NCI-H1694 treated with DMSO at 0.1 percent for 48 hours (cell line): ENCODE data around the gene SMYD2.

Experiments used
- DNase-seq: peaks from one replicate; lab custom pipeline; 2025; lab: John Stamatoyannopoulos, UW

SMYD2 gene

DNA sequence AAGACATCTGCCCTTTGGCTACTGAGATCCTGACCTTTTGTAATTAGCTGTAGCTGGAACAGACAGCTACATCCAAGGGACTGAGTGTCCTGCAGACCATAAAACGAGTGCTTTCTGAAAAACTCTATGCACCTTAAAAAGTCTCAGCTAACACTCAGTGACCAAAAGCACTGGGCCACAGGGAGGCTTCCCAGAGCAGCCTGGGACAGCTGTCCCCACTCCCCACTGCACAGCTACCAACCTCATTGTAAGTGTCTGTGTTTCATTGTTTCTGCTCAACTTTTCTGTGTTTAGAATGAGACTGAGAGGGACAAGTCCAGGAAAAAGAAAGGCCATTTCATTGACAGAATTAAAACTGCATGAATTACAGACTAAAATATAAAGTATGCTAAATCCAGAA lies 80.7 kb downstream of the SMYD2 start:
- DNase-seq: no peak

DNA sequence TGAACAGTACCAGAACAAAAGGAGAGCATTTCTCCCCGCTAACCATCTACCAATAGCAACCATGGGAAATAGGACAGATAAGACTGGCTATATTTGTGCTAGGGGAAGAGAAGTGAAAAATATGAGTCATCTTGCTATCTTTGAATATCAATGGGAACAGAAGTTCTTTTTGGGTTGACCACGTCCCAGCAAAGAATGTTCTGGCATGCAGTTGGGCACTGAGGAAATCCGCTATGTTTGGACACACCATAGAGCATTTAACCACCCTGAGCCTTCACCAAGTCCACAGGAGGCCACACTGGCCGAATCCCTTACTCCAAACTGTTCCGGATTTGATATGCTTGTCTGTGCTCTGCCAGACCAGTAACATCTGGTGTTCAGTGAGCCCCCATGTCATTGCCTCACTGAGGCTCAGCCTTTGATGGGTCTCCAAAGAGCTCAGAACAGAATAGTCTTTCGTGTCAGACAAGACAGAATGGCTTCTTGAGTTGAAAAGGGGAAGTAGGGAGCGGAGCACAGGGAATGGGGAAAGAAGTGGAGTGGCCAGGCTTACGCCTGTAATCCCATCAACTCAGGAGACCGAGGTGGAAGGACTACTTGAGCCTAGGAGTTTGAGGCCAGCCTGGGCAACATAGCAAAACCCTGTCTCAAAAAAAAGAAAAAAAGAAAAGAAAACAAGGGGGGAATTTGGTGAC lies 81.4 kb downstream of the SMYD2 start:
- no peak for DNase-seq

DNA sequence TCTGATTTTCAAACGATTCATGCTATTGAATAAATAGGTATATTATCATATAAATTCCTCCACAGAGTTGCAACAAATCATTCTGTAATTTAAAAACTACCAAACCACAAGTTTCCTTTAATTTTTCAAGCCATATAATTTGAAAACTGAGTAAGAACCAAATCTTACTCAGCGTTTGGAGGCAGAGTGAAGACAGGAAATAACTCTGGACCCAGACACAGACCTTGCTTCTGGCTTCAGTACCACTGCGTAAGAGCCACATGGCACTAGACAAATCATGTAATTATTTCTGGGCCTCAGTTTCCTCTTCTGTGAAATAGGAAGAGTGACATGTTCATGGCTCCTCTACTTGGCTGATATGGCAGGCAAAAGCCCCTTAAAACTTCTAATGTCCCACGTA lies 82.4 kb downstream of the SMYD2 start:
- no peak for DNase-seq

- no peak for DNase-seq
Measured at GRCh38 chr1:214364386-214364785, 83.4 kb downstream of the SMYD2 start.

DNA sequence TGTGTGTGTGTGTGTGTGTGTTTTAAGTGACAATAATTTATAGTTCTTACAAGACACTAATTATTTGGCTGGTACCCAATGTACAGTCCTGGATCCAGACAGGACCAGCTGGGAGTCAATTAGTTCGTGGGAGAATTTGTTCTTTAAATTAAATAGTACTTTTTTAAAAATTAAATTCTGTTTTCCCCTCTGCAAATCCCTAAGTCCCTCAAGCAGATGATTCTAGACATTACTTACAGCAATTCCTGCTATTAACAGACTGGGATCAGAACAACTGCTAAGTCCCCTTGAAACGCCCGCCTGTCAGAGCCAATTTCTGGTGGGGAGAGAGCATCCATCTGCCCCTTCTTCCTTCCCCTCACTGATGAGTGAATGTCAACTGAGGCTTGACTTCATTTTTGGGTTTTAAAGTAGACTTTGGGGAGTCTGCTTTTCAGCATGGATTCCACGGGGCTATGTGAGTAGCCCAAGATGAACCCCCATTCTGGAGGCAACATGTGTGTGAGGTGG lies 83.9 kb downstream of the SMYD2 start:
- DNase-seq: peak; percentile 79

DNA sequence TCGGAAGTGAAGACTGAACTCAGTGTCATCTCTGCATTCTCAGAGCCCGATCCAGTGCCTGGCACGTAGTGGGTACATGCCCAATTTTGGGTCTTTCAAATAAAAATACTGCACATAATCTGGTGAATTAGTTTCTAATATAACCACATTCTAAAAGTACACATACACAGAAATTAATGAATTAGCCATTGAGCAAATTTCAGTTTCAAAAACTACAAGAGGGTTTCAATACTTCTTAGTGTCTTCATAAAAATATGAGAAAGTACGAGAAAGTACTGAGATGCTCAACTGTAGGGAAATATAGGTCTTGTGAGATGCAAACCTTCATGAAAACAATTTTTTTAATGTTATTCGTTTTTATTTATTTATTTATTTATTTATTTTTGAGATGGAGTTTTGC lies 86.9 kb downstream of the SMYD2 start:
- DNase-seq: no peak

- no peak for DNase-seq
Measured at GRCh38 chr1:214369364-214369763, 88.4 kb downstream of the SMYD2 start.

DNA sequence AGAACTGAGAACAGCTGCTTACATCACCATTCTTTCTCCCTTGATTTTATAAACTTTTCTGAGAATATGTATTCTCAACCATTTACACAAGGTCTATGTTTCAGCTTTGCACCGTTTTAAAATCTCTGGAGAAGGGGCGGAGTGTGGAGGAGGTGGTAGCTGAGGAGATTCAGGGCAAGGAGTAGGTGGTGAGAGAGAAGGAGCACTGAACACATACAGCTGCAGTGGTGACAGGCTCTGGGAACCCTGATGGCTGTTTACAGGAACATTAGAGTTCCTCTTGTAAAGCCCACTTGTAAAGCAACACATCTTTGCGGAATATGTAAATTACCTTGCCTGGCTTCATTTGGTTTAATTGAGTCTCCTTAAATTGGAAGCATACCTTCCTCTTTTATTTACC lies 89.7 kb downstream of the SMYD2 start:
- no peak for DNase-seq

GRCh38 chr1:214372092-214372491 lies 91.1 kb downstream of the SMYD2 start:
- no peak for DNase-seq

GRCh38 chr1:214377485-214377884 lies 96.5 kb downstream of the SMYD2 start:
- DNase-seq: no peak

GRCh38 chr1:214377886-214378285 lies 96.9 kb downstream of the SMYD2 start:
- DNase-seq: no peak

GRCh38 chr1:214378492-214378891 lies 97.5 kb downstream of the SMYD2 start:
- no peak for DNase-seq

DNA sequence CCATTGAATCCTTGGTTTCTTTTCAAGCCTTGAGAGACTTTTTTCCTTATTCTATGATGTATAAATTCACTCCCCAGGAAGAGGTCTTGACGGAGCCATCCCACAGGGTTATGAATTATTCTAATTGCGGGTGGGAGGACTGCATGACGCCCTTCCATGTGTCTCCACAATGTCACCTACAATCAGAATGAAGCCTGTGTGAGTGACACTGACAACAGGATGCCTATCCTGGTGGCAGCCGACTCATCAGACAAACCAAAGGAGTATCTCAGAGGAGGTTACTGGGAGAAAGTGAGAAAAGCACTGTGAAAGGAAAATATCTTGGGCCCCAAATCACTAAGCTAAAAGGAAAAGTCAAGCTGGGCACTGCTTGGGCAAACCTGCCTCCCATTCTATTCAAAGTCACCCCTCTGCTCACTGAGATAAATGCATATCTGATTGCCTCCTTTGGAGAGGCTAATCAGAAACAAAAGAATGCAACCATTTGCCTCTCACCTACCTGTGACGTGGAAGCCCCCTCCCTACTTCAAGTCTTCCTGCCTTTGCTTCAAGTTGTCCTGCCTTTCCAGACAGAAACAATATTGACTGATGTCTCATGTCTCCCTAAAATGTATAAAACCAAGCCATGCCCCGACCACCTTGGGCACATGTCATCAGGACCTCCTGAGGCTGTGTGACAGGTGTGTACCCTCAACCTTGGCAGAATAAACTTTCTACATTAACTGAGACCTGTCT lies 98.4 kb downstream of the SMYD2 start:
- no peak for DNase-seq

- no peak for DNase-seq
Measured at GRCh38 chr1:214380396-214380795, 99.4 kb downstream of the SMYD2 start.

GRCh38 chr1:214380986-214381695 lies 100.2 kb downstream of the SMYD2 start:
- no peak for DNase-seq

DNA sequence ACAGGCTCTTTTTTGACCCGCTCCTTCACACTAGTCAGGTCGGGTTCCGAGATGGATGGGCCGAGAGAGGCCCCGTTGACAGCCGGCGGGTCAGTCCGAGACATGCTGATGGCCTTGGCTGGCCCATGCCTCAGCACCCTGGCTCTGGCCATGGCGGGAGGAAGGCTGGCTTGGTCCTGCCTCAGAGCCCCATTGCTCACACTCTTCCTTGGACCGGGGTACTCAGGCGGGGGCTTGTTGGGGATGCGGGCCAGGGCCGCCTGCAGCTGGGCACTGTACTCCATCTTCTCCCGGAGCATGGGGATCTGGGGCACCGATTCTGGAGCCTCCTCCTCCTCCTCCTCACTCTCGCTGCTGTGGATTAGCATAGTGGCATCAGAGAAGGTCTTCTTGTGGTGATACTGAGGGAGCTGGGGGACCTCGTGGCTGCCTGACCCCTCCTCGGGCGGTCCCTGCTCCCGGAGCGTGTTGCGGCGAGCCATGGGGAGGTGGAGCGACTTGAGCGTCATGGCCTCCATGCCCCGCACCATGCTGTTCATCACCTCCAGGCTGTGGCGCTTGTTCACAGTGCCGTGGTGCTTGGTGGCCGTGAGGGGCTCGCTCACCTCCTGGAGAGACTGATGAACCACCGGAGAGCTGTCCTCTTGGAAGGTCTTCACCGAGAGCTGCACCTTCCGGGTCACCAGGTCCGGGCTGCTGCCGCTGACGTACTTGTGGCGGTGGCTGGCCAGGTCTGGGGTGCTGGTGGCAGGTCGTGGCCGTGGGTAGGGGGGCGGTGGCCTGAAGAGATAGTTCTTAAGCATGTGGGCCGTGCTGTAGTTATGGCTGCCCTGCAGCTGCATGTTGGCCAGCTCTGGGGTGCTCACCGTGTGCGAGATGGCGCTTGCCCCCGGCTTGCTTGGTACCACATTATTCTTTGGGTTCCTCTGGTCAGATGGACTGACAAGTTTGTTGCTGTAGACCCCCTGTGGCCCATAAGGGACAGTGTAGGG lies 102.7 kb downstream of the SMYD2 start:
- no peak for DNase-seq

GRCh38 chr1:214384373-214385079 lies 103.6 kb downstream of the SMYD2 start:
- no peak for DNase-seq

- DNase-seq: no peak
Measured at GRCh38 chr1:214385428-214385827, 104.5 kb downstream of the SMYD2 start.

DNA sequence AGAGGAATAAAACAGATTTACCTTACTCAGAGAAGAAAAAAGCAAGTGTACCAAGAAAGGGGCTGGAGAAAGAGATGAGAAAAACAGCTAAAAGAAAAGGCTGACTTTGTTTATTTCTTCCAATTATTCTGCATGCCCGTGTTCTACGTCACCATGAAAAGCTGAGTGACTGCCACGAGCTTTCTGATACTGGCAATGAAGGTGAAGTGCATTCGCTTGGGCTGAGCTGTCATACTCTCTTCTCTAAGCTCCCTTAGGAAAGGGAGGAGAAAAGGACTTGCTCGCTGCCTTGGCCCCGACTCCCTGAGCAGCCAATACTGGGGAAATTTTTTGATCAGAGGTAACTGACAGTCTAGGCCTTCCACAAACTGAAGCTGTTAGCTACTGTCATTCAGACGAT lies 105.4 kb downstream of the SMYD2 start:
- DNase-seq: no peak
